Measurements from ENCODE around the gene PGBD5.

PGBD5 gene

DNA sequence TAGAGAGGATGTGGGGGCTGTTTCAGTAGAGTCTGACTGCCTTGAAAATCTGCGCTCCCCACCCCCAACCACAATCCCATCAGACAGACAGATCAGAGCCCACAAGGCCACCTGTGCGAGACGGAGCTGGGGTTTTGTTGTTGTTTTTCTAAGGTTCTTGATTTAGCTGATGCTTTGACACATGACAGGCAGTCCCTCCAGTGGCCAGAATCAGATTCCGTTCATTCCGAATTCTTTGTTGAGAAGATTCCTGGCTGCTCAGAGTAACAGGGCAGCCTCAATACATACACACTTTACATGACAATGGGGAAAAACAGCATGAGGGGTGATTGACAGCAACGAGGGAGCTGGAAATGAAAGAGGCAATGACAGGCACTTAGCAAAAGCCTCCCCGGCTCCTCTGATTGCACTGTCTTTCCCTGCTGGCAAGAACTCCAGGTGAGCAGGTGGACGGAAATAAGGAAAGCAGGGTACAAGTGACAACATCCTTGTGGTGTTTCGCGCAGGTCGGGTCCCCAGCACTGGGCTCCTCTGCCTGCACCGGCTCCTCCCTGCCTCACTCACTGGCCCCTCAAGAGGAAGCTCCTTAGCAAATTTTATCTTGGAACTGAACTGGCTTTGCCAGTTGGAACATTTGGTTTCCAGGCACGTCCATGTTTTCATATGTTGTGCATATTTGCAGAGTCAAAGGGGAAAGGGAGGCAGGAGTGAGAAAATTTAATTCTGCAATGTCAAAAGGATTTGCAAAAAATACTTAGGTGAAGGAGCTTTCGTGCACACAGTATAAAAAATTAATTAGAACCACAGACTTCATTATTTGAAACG lies 148.7 kb downstream of the PGBD5 start:
- no peak for DNase-seq

DNA sequence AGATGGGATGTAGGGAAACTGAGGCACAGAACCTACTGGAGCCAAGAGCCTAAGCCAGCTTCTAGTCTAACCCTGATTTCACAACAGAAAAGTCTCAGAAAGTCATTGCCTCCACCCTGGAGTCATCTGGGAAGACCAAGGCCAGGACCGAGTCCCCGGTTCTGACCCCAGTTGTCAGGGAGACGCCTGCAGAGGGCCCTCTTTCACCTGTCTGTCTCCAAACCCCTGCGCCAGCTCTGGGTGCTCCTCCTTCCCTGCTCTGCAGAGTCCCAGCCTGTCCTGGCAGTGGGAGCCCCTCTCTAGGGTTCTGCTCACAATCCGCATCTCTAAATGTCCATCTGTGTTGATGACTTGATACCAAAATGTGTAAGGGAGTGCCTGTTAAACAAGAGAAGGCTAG lies 149.7 kb downstream of the PGBD5 start:
- no peak for DNase-seq

DNA sequence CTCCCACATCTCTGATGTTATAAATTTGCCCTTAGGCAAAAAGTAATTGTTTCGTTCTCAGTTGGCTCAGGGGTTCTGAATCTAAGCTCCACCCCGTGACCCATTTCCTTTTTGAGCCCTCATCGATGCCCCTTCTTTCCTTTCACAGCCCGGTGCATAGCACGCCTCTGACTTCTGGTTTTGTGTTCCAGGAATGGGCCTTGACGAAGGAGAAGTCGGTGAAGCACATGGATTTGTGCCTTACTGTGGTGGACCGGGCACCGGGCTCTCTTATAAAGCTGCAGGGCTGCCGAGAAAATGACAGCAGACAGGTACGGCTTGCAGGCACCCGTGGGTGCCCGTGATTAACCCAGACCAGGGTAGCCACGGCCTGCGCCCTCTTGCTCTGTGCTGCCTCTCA lies 151.9 kb downstream of the PGBD5 start:
- DNase-seq = no peak

DNA sequence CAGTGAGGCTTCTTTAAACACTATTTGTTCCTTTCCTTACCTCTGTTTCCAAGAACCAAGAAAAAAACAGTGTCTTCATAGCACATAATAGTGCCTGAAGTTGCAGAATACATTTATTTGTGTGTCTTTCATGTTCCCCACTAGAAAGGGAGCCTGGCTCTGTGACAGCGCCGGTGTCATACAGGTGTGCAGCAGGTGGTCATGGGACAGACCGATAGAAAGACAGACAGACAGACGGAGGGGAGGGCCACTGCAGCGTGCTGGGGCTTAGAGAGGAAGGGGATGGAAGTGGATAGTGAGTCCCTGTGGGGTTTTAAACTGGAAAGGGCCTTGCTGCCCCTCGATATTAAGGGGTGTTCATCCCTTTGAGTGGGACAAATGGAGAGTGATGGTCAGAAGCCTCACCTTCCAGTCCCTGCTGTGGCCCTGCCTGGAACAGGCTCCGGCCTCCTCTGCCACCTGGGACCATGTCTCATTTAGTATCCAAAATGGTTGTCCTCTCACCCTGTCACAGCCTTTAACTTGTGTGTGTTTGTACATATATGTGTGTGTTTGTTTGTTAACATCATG lies 152.9 kb downstream of the PGBD5 start:
- no peak for DNase-seq

DNA sequence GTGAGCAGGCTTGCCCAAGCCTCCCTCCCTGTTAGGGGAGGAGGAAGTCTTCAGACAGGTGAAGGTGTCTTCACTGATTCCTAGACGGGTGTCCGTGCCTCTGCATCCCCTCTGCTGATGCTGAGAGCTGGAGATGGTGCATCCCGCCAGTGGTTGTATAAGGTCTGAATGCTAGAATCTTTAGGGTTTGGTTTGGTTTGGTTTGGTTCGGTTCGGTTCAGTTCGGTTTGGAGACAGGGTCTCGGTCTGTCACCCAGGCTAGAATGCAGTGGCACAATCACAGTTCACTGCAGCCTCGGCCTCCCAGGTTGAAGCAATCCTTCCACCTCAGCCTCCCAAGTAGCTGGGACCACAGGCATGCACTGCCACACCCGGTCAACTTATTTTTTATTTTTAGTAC lies 153.6 kb downstream of the PGBD5 start:
- DNase-seq = no peak

DNA sequence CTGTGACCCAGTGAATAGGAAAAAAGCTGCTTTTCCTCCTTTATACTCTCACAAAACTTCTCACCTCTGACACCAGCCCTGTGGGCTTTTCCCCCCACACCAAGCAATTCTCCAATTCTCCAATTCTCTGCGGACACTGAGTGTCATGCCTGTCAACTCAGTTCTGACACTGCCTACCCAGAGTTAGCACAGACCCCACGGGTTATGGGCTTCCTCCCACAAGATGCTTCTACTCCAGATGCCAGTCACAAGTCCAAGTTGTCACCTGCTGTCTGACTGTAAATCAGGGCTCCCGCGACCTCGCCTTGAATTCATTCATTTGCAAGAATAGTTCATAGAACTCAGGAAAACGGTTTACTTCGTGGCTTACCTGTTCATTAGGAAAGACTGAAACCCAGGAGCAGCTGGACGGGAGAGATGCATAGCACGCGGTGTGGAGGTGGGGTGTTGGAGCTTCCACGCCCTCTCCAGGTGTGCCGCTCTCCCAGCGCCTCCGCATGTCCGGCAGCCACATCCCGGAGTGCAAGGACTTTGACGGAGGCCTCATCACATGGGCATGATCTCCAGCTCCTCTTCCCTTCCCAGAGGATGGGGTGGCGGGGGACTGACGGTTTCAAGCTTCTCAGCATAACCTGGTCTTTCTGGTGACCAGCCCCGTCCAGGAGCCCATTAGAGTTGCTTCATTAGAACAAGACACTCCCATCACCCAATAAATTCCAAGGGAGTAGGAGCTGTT lies 154.7 kb downstream of the PGBD5 start:
- DNase-seq = no peak

DNA sequence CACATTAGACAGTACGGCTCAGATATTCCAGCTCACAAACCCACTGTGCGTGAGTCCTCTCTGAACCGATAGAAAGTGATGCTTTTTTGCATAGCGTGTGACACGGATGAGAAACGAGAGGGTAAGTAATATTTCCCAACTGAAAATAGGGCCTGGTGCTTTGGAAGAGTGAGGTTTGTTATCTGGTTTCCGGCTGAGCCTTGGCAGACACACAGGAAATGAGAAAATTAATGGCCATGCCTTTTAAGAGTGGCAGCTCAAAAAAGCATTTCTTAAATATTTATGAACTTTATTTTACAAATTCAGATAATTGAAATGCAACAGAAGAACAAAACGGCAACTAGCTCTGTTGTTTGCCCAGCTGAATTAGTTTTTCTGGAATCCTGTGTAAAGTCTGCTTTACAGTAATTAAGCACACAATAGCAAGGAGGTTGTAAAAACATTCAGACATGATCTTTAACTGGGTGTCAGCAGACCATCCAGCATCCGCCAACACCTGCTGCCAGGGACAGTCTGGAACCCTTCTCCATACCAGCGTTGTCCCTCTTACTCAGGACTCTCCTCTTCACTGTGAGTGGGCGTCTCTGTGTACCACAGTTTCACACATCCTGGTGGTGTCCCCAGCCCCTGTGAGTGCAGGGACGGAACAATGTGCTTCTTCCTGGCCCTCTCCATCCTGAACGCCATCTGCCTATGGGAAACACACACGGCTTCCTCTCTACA lies 155.4 kb downstream of the PGBD5 start:
- DNase-seq = peak; percentile 43

DNA sequence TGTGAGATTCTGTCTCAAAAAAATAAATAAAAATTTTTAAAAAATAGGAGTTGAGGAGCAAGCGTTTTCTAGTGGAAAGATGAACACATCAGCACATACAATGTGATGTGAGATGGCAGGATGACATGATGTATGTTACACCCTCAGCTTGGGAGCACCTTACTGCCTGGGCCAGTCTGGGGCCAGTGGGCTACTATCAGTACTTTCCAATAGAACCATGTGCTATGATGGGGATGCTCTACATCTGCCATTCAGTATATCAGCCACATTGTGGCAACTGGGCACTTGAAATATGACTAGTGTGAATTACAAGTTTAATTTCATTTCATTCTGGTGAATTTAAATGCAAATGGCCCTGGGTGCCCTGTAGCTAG lies 156.0 kb downstream of the PGBD5 start:
- DNase-seq = no peak

DNA sequence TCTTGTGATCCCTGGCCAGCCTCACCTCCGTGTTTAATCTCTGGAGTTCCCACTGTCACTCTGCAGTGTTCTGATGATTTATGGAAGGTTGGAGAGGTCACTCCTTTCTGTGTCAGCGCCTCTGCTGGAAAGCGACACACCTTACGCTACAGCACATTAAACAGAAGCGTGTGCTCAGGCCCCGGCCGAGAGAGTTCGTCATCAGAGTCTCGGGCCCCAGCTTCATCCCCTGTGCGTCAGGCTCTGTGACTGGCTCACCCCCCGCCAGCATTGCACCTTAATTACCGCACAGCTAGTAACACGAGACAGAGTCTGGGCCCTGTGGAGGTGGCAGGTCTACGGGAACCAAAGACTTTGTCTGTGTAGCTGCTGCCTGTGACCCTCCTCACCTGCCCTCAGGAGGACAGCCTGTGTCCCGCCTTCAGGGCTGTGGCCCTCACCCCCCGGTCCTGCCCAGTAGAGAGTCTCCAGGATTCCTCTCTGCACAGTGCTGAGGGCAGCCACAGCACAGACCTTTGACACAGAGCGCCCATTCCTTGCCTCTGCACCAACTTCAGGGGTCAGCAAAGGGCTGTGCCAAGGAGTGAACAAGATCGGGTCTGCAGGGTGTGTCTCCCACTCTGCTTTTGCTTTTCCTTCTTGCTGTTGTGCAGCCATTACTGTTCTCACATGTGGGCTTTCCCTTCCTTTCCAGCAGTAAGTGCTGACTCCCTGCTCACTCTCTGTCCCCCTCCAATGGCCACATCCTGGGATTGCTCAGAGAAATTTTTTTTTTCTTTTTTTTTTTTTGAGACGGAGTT lies 157.6 kb downstream of the PGBD5 start:
- DNase-seq = peak; percentile 49

DNA sequence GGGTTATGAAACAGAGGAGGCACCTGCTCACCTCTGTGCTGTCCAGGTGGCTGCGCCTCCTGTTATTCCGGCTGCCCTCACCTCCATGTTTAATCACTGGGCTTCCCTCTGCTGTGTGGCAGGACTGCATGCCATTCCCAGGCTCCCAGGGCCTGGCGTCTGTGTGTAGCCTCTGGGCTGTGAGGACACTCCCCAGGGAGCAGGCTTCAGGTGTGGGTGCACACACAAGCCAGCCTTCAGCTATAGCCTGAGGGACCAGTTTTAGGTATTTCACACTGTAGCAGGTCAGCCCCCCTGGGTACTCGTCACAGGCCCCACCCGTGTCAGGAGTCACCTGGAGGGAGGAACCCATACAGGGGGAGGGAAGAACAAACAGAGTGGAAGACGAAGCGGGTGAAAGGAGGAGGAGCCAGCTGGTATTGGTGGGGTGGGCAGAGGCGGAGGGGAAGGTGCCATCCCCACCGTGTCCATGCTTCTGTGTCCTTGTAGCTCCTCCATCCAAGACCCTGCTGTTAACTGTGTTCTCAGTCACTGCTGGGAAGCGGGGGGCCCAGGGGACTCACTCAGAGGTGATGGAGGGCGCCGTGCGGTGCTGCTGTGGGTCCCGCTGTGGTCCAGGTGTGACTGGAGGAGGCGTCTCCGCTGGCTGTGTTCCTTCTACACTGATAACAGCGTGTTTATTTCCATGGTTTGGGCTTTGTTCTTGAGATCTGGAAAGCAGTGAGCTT lies 158.6 kb downstream of the PGBD5 start:
- no peak for DNase-seq

DNA sequence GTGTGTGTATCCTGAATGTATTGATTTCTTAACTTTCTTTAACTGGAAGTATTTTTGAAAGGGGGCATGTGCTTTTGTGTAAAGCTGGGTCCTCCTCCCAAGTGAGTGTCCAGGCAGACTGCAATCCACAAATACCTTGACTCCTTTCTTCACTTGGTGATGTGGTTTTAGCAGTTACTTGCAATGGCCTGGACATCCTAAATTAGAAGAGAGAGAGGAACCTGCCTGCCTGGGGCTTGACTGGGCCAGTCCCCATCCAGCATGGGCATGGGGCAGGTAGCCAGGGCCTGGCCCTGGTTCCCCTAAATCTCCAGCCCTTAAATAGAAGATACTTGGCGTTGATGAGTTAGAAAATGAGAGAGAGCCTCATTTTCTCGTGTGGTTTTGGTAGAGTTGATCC lies 159.7 kb downstream of the PGBD5 start:
- DNase-seq = no peak

DNA sequence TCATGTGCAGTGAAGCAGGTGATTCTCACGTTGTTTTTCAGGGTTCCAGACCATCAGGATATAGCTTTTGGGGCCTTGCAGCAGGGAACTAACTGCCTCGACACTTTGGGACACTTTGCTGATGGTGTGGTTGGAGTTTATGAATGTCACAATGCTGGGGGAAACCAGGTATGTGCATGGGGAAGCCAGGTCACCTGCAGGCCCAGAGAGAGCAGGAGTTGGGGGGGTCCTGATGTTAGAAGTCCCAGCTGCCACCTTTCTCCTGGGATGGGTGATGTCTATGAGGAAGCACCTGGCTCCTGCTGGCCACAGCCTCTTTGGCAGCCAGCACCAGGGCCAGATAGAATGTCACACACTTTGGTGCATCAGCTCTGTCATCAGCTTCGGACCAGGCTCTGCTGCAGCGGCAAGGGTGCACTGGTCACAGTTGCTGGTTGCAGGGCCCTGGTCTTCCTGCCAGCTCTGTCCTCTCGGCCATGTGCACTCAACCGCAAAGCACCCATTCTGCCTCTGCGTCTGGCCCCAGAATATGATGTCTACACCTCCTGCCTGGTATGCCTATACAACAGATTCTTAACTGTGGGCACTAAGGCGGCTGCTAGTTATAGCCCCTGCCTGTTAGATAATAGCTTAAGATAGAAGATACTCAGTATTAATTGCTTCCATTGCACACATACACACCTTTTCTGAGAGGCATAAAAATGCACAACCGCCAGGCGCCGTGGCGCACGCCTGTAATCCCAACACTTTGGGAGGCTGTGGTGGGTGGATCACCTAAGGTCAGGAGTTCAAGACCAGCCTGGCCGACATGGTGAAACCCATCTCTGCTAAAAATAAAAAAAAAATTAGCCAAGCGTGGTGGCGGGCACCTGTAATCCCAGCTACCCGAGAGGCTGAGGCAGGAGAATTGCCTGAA lies 160.7 kb downstream of the PGBD5 start:
- DNase-seq = no peak

Measured in GDM1 (cell line).